ENCODE measurements around the gene NALCN. TPM values are rescaled to one million over a fixed set of nuclear protein-coding genes. Genes with fewer than 3 reads are reported as not detected.

The NALCN gene
- total and polyA plus RNA-seq, 7 donors, result 0.23 to 1.1 (median 0.71) TPM; not detected in 2

DNA sequence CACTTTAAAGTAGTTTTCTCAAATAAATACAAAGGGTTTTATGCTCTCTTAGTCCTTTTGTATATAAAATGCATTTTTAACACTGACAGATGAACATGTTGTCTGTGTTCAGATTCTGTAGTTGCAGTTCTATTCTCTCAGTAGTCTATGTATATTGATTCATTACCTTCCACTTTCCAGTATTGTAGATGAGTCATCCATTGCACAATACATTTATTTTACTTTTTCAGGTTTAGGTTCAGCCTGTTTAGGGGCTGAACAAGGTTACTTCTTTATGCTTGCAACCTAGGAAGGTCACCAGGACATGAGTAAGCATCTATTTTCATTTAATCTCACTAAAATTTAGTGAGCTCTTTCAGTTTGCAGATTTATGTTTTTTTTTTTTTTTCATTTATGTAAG, 173.6 kb downstream of the NALCN start:
- Histone ChIP-seq H3K9me3 (no peaks in the 10 kb centered on the region), H3K27me3 (no peaks in the 10 kb centered on the region), H3K27ac (no peak overlapping the region), H3K4me1 (no peaks in the 10 kb centered on the region), H3K4me3 (no peak overlapping the region), H3K36me3 (no peaks in the 10 kb centered on the region)
- intact Hi-C loops (cut with DNase I), result no loop called here
- no peak for DNase-seq
- TF ChIP-seq POLR2AphosphoS5 (IDR thresholded peaks at IDR 0.05) (no peak), EP300 (IDR thresholded peaks at IDR 0.05) (no peak)

DNA sequence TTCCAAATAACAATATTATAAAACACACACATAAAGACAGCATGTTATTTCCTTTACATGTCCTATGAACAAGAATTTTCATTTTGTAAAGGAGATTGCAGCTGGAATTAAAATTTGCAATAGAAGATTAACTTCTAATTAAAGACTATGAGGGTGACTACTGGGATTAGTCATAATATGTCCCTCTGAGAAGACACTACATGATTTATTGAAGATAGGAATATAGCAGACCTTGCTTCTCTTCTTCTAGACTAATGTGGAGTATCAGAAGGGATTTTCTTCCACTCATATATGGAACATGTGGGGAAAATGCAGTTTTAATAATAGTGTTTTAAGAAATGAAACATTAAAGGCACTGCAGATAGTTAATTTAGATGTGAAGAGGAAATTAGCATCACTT, 177.8 kb downstream of the NALCN start:
- TF ChIP-seq POLR2A (IDR thresholded peaks at IDR 0.05), result no peak
- TF ChIP-seq POLR2AphosphoS5 (IDR thresholded peaks at IDR 0.05), result no peak
- TF ChIP-seq EP300 (IDR thresholded peaks at IDR 0.05), result no peak
- TF ChIP-seq, protein P1, sequence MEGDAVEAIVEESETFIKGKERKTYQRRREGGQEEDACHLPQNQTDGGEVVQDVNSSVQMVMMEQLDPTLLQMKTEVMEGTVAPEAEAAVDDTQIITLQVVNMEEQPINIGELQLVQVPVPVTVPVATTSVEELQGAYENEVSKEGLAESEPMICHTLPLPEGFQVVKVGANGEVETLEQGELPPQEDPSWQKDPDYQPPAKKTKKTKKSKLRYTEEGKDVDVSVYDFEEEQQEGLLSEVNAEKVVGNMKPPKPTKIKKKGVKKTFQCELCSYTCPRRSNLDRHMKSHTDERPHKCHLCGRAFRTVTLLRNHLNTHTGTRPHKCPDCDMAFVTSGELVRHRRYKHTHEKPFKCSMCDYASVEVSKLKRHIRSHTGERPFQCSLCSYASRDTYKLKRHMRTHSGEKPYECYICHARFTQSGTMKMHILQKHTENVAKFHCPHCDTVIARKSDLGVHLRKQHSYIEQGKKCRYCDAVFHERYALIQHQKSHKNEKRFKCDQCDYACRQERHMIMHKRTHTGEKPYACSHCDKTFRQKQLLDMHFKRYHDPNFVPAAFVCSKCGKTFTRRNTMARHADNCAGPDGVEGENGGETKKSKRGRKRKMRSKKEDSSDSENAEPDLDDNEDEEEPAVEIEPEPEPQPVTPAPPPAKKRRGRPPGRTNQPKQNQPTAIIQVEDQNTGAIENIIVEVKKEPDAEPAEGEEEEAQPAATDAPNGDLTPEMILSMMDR (IDR thresholded peaks at IDR 0.05), result no peak

DNA sequence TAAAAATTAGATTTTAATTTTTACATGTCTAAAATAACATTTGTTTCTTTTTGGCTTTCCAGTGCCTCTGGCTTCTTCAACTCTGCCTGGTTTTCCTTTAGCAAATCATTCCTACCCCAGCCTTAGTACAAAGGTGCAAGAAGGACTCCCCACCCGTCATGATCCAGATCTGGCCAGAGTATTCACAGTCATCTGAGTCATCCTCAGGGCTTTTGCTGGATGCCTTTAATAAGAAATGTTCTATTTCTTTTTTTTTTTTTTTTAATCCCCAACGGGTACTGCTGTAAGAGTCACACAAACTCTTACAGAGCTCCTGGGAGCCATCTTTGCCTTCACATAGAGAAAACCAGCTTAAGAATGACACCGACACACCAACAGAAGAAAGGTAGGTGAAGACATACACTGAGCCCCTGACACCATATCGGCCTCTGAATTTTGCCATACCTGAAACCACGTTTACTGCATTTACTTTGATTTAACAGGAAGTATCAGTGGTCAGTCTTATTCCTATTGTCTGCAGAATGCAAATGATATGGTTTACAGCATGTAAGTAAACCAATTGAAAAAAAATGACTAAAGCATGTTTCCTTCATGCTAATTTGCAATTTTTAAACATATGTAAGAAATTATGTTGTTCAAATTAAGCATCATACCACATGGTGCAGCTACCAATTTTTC, 184.4 kb downstream of the NALCN start:
- no peak for DNase-seq
- H3K27ac ChIP-seq, result no peak overlapping the region
- WGBS, 2 donors, result 61 to 72% methylated on average over 5 of the region's 5 CpGs
- TF ChIP-seq, protein P1 (IDR thresholded peaks at IDR 0.05), result no peak
- TF ChIP-seq POLR2AphosphoS5 (IDR thresholded peaks at IDR 0.05) (no peak), POLR2A (IDR thresholded peaks at IDR 0.05) (no peak), EP300 (IDR thresholded peaks at IDR 0.05) (no peak)
- H3K36me3 ChIP-seq, result no peaks in the 10 kb centered on the region
- no peaks in the 10 kb centered on the region for H3K27me3 ChIP-seq
- H3K4me3 ChIP-seq, result no peak overlapping the region
- H3K9me3 ChIP-seq, result no peaks in the 10 kb centered on the region
- intact Hi-C loops (cut with DNase I), result no loop called here
- no peaks in the 10 kb centered on the region for H3K4me1 ChIP-seq

More for the DNA sequence above, 177.8 kb downstream of the NALCN start:
- Histone ChIP-seq H3K9me3 (no peaks in the 10 kb centered on the region), H3K4me3 (no peak overlapping the region), H3K27me3 (no peaks in the 10 kb centered on the region), H3K36me3 (no peaks in the 10 kb centered on the region), H3K4me1 (no peaks in the 10 kb centered on the region), H3K27ac (no peak overlapping the region)
- DNase-seq, result no peak
- intact Hi-C loops (cut with DNase I), result no loop called here

DNA sequence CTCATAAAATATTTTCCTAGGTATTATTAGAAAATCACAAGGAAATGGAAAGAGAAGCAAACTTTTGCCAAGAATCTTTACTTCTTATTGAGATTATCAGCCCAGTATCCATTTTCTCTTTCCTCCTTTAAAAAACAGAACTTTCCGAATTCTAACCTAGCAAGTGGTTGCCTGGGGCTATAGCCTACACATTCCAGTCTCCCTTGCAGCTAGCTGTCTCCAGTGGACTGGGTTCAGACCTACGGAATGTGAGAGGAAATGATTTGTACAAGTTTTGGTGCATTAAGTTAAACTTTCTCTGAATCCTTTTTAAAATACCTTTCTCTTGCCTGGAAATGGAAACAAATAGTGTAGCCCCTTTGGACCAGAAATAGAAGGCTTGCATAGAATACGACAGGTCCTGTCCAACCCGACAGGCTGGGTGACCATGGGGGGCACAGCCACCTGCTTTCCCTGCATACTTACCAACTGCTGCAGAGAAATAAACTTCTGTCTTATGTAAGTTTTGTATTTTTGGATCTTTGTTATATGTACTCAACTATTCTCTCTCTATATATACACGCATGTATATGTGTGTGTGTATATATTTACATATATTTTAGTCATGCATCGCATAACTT, 185.9 kb downstream of the NALCN start:
- no peaks in the 10 kb centered on the region for H3K4me1 ChIP-seq
- H3K27ac ChIP-seq, result no peak overlapping the region
- no peak overlapping the region for H3K4me3 ChIP-seq
- intact Hi-C loops (cut with DNase I), result no loop called here
- TF ChIP-seq, protein P1 (IDR thresholded peaks at IDR 0.05), result no peak
- TF ChIP-seq POLR2AphosphoS5 (IDR thresholded peaks at IDR 0.05) (no peak), POLR2A (IDR thresholded peaks at IDR 0.05) (no peak), EP300 (IDR thresholded peaks at IDR 0.05) (no peak)
- H3K9me3 ChIP-seq, result no peaks in the 10 kb centered on the region
- H3K27me3 ChIP-seq, result no peaks in the 10 kb centered on the region
- no peak for DNase-seq
- no peaks in the 10 kb centered on the region for H3K36me3 ChIP-seq
- 77 to 83% methylated on average over 6 of the region's 6 CpGs for WGBS, 2 donors

DNA sequence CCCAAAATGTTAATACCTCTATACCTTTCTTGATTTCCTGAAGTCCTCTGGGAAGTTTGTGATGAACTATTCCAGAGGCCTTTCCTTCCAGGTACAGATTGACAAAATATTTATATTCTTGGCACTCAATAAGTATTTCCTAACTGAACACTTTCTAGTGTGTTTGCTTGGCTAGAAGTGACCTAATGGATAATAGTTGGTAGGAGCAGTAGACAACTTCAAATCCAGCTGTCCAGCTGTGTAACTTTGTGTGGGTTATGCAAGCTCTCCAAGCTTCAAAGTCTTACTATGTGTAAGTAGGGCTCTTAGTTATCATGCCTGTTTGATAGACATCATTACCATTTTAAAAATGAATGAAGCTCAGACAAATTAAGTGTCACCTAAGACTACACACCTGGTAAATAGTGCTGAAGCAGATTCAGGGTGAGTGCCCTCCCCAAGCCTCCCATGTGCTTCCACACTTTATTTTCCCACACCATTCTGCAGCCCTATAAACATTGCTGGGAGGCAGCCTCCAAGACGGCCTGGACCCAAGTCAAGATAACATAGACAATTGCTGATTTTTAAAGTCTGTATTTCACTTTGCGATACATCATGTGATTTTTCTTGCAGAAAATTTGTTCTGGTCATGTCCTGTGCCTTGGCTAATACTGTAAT, 196.6 kb downstream of the NALCN start:
- WGBS, 2 donors, result 74 to 81% methylated on average over 2 of the region's 2 CpGs
- no peaks in the 10 kb centered on the region for H3K4me1 ChIP-seq
- TF ChIP-seq EP300 (IDR thresholded peaks at IDR 0.05) (no peak), POLR2A (IDR thresholded peaks at IDR 0.05) (no peak), POLR2AphosphoS5 (IDR thresholded peaks at IDR 0.05) (no peak)
- TF ChIP-seq, protein P1 (IDR thresholded peaks at IDR 0.05), result no peak
- intact Hi-C loops (cut with DNase I), result no loop called here
- H3K4me3 ChIP-seq, result no peak overlapping the region
- no peaks in the 10 kb centered on the region for H3K9me3 ChIP-seq
- H3K27ac ChIP-seq, result no peak overlapping the region
- H3K27me3 ChIP-seq, result no peaks in the 10 kb centered on the region
- DNase-seq, result no peak
- H3K36me3 ChIP-seq, result no peaks in the 10 kb centered on the region
